Measurements from ENCODE around the gene ST7. TPM values are rescaled to one million over a fixed set of nuclear protein-coding genes. Genes with fewer than 3 reads are reported as not detected.

The ST7 gene
- total RNA-seq, 1 experiment from 2014 or later = 19.6 TPM

GRCh38 chr7:117095055-117095454 is 141.8 kb downstream of the ST7 start:
- no TSS peak for BruUV-seq (replicated peaks)
- TF ChIP-seq SIN3A (IDR thresholded peaks at IDR 0.05; ENCODE audit: borderline replicate concordance, insufficient read depth, low read depth, low read length) (no peak), REST (IDR thresholded peaks at IDR 0.05; ENCODE audit: insufficient read depth in 1 of 2, low read depth in 2 of 2, low read length in 1 of 2) (no peak), POLR2AphosphoS5 (IDR thresholded peaks at IDR 0.05; ENCODE audit: low read depth, low read length) (no peak), TCF7L2 (IDR thresholded peaks at IDR 0.05; ENCODE audit: low read depth, low read length) (no peak), CTCF (IDR thresholded peaks at IDR 0.05) (no peak)
- ChIA-PET POLR2A (no interaction called here), CTCF (no interaction called here)
- Histone ChIP-seq H3K27me3 (ENCODE audit: control insufficient read depth, insufficient read depth, low read length) (no peaks in the 10 kb centered on the region), H3K9me3 (ENCODE audit: control insufficient read depth, insufficient read depth, low read depth, low read length) (no peaks in the 10 kb centered on the region), H3K27ac (ENCODE audit: low read length) (no peak overlapping the region), H3K36me3 (ENCODE audit: control insufficient read depth, insufficient read depth, low read length) (no peaks in the 10 kb centered on the region), H3K4me3 (ENCODE audit: low read depth in 2 of 2, low read length in 2 of 2) (no peak overlapping the region), H3K4me1 (ENCODE audit: control insufficient read depth, insufficient read depth, low read length) (no peaks in the 10 kb centered on the region)
- intact Hi-C loops (cut with micrococcal nuclease; ENCODE audit: unreplicated experiment) (no loop called here), in situ Hi-C loops (cut with HindIII; ENCODE audit: low pct_unique_long_range_greater_than_20kb, low sequenced_read_pairs) (no loop called here)
- no peak for ATAC-seq
- DNase-seq (ENCODE audit: low read depth, low spot score) = no peak

- Histone ChIP-seq H3K4me3 (ENCODE audit: low read depth in 2 of 2, low read length in 2 of 2) (no peak overlapping the region), H3K27me3 (ENCODE audit: control insufficient read depth, insufficient read depth, low read length) (no peaks in the 10 kb centered on the region), H3K27ac (ENCODE audit: low read length) (no peak overlapping the region), H3K9me3 (ENCODE audit: control insufficient read depth, insufficient read depth, low read depth, low read length) (no peaks in the 10 kb centered on the region), H3K4me1 (ENCODE audit: control insufficient read depth, insufficient read depth, low read length) (no peaks in the 10 kb centered on the region), H3K36me3 (ENCODE audit: control insufficient read depth, insufficient read depth, low read length) (no peaks in the 10 kb centered on the region)
- ChIA-PET POLR2A (no interaction called here), CTCF (no interaction called here)
- TF ChIP-seq SIN3A (IDR thresholded peaks at IDR 0.05; ENCODE audit: borderline replicate concordance, insufficient read depth, low read depth, low read length) (no peak), POLR2AphosphoS5 (IDR thresholded peaks at IDR 0.05; ENCODE audit: low read depth, low read length) (no peak), REST (IDR thresholded peaks at IDR 0.05; ENCODE audit: insufficient read depth in 1 of 2, low read depth in 2 of 2, low read length in 1 of 2) (no peak), CTCF (IDR thresholded peaks at IDR 0.05) (no peak), TCF7L2 (IDR thresholded peaks at IDR 0.05; ENCODE audit: low read depth, low read length) (no peak)
- no TSS peak for BruUV-seq (replicated peaks)
- intact Hi-C loops (cut with micrococcal nuclease; ENCODE audit: unreplicated experiment) (no loop called here), in situ Hi-C loops (cut with HindIII; ENCODE audit: low pct_unique_long_range_greater_than_20kb, low sequenced_read_pairs) (no loop called here)
- DNase-seq (ENCODE audit: low read depth, low spot score) (no peak), ATAC-seq (no peak)
Measured at GRCh38 chr7:117096330-117096729, 143.0 kb downstream of the ST7 start.

Measured in Panc1 (cell line).